ENCODE measurements around the gene CDH23.
A peak's percentile ranks its signal among the peaks of the same experiment; 100 is the strongest.

The CDH23 gene

GRCh38 chr10:71773221-71773971 is 376.7 kb downstream of the CDH23 start, which contains the start of gene VSIR:
VSIR (minus strand) TSS chr10:71773520; CDS start chr10:71773439, 81 bp downstream.
- ATAC-seq: peak; percentile 90
- TF ChIP-seq GLIS3 (CRISPR knock-in tag; IDR thresholded peaks at IDR 0.05) (no peak), ARNTL (CRISPR knock-in tag; IDR thresholded peaks at IDR 0.05; ENCODE audit: borderline replicate concordance, low read depth) (no peak), BACH2 (CRISPR knock-in tag; IDR thresholded peaks at IDR 0.05; ENCODE audit: borderline replicate concordance) (no peak), ZNF565 (CRISPR knock-in tag; conservative IDR thresholded peaks at IDR 0.05; ENCODE audit: low read depth) (no peak), CSDC2 (CRISPR knock-in tag; IDR thresholded peaks at IDR 0.05) (no peak), TCF4 (CRISPR knock-in tag; IDR thresholded peaks at IDR 0.05; ENCODE audit: borderline replicate concordance) (no peak), ZC3H10 (CRISPR knock-in tag; IDR thresholded peaks at IDR 0.05) (no peak), OSR1 (CRISPR knock-in tag; IDR thresholded peaks at IDR 0.05) (no peak), ZNF70 (CRISPR knock-in tag; IDR thresholded peaks at IDR 0.05) (no peak), SNAI2 (CRISPR knock-in tag; IDR thresholded peaks at IDR 0.05) (no peak)
- TF ChIP-seq, protein P1, sequence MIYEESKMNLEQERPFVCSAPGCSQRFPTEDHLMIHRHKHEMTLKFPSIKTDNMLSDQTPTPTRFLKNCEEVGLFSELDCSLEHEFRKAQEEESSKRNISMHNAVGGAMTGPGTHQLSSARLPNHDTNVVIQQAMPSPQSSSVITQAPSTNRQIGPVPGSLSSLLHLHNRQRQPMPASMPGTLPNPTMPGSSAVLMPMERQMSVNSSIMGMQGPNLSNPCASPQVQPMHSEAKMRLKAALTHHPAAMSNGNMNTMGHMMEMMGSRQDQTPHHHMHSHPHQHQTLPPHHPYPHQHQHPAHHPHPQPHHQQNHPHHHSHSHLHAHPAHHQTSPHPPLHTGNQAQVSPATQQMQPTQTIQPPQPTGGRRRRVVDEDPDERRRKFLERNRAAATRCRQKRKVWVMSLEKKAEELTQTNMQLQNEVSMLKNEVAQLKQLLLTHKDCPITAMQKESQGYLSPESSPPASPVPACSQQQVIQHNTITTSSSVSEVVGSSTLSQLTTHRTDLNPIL (CRISPR knock-in tag; IDR thresholded peaks at IDR 0.05; ENCODE audit: low read depth): no peak

DNA sequence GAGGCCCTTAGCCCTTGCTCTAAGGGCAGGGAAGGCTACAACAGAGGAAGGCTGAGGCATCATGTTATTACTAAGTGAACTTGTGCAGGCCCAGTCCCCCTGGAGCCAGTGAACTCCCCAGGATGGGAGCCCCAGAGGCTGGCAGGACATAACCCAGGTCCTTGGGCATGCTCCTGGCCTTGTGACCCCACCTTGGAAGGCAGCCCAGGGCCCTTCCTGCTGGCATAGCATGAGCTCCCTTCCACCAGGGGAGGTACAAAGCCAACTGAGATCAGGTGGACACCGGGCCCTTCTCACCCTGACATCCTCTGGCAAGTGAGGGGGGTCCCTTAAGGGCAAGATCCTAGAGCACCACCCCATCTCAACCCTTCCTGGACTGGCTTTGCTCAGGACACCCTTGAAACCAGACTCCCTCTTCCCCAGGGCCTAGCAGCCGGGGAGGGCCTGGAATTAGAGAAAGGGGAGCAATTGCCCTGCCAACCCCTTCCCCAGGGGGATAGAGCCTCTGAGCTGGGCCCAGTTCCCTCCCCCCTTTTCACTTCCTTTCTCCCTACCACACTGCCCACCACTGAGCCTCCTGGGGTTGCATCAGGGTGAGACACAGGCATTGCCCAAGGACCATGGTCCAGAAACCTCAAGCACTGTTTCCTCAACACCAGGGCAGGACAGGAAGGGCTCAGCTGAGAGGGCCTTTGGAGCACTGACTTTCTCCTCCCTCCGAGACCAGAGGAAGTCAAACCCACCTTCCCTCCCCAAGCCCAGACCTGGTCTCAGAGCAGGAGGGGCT is 378.4 kb downstream of the CDH23 start:
- ATAC-seq: no peak
- TF ChIP-seq OSR1 (CRISPR knock-in tag; IDR thresholded peaks at IDR 0.05) (no peak), ZNF70 (CRISPR knock-in tag; IDR thresholded peaks at IDR 0.05) (no peak)
- TF ChIP-seq, protein P2, sequence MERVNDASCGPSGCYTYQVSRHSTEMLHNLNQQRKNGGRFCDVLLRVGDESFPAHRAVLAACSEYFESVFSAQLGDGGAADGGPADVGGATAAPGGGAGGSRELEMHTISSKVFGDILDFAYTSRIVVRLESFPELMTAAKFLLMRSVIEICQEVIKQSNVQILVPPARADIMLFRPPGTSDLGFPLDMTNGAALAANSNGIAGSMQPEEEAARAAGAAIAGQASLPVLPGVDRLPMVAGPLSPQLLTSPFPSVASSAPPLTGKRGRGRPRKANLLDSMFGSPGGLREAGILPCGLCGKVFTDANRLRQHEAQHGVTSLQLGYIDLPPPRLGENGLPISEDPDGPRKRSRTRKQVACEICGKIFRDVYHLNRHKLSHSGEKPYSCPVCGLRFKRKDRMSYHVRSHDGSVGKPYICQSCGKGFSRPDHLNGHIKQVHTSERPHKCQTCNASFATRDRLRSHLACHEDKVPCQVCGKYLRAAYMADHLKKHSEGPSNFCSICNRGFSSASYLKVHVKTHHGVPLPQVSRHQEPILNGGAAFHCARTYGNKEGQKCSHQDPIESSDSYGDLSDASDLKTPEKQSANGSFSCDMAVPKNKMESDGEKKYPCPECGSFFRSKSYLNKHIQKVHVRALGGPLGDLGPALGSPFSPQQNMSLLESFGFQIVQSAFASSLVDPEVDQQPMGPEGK (CRISPR knock-in tag; IDR thresholded peaks at IDR 0.05; ENCODE audit: borderline replicate concordance): no peak
- TF ChIP-seq, protein P3, sequence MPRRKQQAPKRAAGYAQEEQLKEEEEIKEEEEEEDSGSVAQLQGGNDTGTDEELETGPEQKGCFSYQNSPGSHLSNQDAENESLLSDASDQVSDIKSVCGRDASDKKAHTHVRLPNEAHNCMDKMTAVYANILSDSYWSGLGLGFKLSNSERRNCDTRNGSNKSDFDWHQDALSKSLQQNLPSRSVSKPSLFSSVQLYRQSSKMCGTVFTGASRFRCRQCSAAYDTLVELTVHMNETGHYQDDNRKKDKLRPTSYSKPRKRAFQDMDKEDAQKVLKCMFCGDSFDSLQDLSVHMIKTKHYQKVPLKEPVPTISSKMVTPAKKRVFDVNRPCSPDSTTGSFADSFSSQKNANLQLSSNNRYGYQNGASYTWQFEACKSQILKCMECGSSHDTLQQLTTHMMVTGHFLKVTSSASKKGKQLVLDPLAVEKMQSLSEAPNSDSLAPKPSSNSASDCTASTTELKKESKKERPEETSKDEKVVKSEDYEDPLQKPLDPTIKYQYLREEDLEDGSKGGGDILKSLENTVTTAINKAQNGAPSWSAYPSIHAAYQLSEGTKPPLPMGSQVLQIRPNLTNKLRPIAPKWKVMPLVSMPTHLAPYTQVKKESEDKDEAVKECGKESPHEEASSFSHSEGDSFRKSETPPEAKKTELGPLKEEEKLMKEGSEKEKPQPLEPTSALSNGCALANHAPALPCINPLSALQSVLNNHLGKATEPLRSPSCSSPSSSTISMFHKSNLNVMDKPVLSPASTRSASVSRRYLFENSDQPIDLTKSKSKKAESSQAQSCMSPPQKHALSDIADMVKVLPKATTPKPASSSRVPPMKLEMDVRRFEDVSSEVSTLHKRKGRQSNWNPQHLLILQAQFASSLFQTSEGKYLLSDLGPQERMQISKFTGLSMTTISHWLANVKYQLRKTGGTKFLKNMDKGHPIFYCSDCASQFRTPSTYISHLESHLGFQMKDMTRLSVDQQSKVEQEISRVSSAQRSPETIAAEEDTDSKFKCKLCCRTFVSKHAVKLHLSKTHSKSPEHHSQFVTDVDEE (CRISPR knock-in tag; IDR thresholded peaks at IDR 0.05): no peak

DNA sequence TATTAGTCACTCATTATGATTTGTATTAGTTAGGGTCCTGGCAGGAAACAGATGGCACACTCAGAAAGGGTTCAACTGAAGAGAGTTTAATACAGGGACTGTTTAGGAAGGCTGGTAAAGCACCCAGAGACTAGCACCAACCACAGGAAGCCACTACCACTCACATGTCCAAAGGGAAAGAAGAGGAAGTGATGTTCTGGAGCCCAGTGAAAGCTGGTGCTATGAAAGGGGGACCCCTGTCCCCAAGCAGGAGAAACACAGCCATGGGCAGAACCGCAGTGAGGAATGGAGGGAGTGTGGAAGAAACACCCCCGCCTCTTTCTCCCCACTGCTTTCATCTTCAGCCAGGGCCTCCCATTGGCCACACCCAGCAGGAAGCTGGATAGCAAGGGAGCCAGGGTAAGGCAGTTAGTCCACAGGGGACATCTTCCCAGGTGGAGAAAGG is 379.8 kb downstream of the CDH23 start:
- ATAC-seq: no peak
- TF ChIP-seq CSRNP3 (CRISPR knock-in tag; IDR thresholded peaks at IDR 0.05) (no peak), ZNF70 (CRISPR knock-in tag; IDR thresholded peaks at IDR 0.05) (no peak), OSR1 (CRISPR knock-in tag; IDR thresholded peaks at IDR 0.05) (no peak)

- no peak for ATAC-seq
- TF ChIP-seq ARNTL (CRISPR knock-in tag; IDR thresholded peaks at IDR 0.05; ENCODE audit: borderline replicate concordance, low read depth) (no peak), SNAI2 (CRISPR knock-in tag; IDR thresholded peaks at IDR 0.05) (no peak), ISL1 (CRISPR knock-in tag; IDR thresholded peaks at IDR 0.05) (no peak), TCF4 (CRISPR knock-in tag; IDR thresholded peaks at IDR 0.05; ENCODE audit: borderline replicate concordance) (no peak), ESRRG (CRISPR knock-in tag; IDR thresholded peaks at IDR 0.05) (no peak), ZFP30 (CRISPR knock-in tag; IDR thresholded peaks at IDR 0.05) (no peak), ZC3H10 (CRISPR knock-in tag; IDR thresholded peaks at IDR 0.05) (no peak), ZNF8 (CRISPR knock-in tag; IDR thresholded peaks at IDR 0.05) (no peak), ZNF565 (CRISPR knock-in tag; conservative IDR thresholded peaks at IDR 0.05; ENCODE audit: low read depth) (no peak), ZFP3 (CRISPR knock-in tag; IDR thresholded peaks at IDR 0.05) (no peak)
- TF ChIP-seq, protein P3 (CRISPR knock-in tag; IDR thresholded peaks at IDR 0.05): no peak
- TF ChIP-seq, protein P2 (CRISPR knock-in tag; IDR thresholded peaks at IDR 0.05; ENCODE audit: borderline replicate concordance): no peak
Measured at GRCh38 chr10:71777213-71777985, 380.7 kb downstream of the CDH23 start.
